ENCODE results near the gene ISYNA1. TPM values are rescaled to one million over a fixed set of nuclear protein-coding genes. Genes with fewer than 3 reads are reported as not detected.
A peak's percentile ranks its signal among the peaks of the same experiment; 100 is the strongest.

ISYNA1 gene
- total RNA-seq, 1 experiment from 2014 or later: 7.4 TPM

- peak; percentile 82 for DNase-seq (ENCODE audit: low read depth)
Observed at GRCh38 chr19:18392417-18392816, 45.5 kb downstream of the ISYNA1 start.

GRCh38 chr19:18391509-18392075 lies 46.3 kb downstream of the ISYNA1 start:
- no peak for DNase-seq (ENCODE audit: low read depth)

- no peak for DNase-seq (ENCODE audit: low read depth)
Observed at GRCh38 chr19:18390065-18390907, 47.6 kb downstream of the ISYNA1 start.

GRCh38 chr19:18389726-18390064 lies 48.2 kb downstream of the ISYNA1 start:
- no peak for DNase-seq (ENCODE audit: low read depth)

GRCh38 chr19:18388960-18389725 lies 48.8 kb downstream of the ISYNA1 start:
- no peak for DNase-seq (ENCODE audit: low read depth)

- peak; percentile 78 for DNase-seq (ENCODE audit: low read depth)
Observed at GRCh38 chr19:18388100-18388959, 49.6 kb downstream of the ISYNA1 start.

GRCh38 chr19:18386543-18387271 lies 51.2 kb downstream of the ISYNA1 start:
- DNase-seq (ENCODE audit: low read depth): no peak

- DNase-seq (ENCODE audit: low read depth): peak; percentile 46
Observed at GRCh38 chr19:18385675-18386542, 52.0 kb downstream of the ISYNA1 start, which contains the start of gene GDF15. Gene GDF15 (plus strand): TSS chr19:18386158. CDS start chr19:18386190, 32 bp downstream.

- DNase-seq (ENCODE audit: low read depth): peak; percentile 52
Observed at GRCh38 chr19:18385359-18385674, 52.6 kb downstream of the ISYNA1 start.

GRCh38 chr19:18384775-18385174 lies 53.2 kb downstream of the ISYNA1 start:
- DNase-seq (ENCODE audit: low read depth): no peak

Other genes starting within 250 kb of the ISYNA1 start
- gene MPV17L2, start 244.9 kb downstream of the ISYNA1 start, total RNA-seq (2014; rRNA removed; shearing (Covaris generic)): 43.3 and 67.4 TPM in 2 replicates
- 0.23 TPM in 1 of 2 replicates, not detected in the other for gene RAB3A, start 234.1 kb downstream of the ISYNA1 start, total RNA-seq (2014; rRNA removed; shearing (Covaris generic))
- 0.17 TPM in 1 of 2 replicates, not detected in the other for gene PDE4C, start 211.7 kb downstream of the ISYNA1 start, total RNA-seq (2014; rRNA removed; shearing (Covaris generic))
- 0.74 and 12.6 TPM in 2 replicates for gene IQCN, start 163.7 kb downstream of the ISYNA1 start, total RNA-seq (2014; rRNA removed; shearing (Covaris generic))
- gene JUND, start 156.5 kb downstream of the ISYNA1 start, total RNA-seq (2014; rRNA removed; shearing (Covaris generic)): 75.0 and 75.6 TPM in 2 replicates
- gene LSM4, start 115.1 kb downstream of the ISYNA1 start, total RNA-seq (2014; rRNA removed; shearing (Covaris generic)): 318 and 351 TPM in 2 replicates
- 4.6 and 16.4 TPM in 2 replicates for gene PGPEP1, start 97.5 kb downstream of the ISYNA1 start, total RNA-seq (2014; rRNA removed; shearing (Covaris generic))
- gene GDF15, start 52.0 kb downstream of the ISYNA1 start, total RNA-seq (2014; rRNA removed; shearing (Covaris generic)): 5.1 and 7.3 TPM in 2 replicates
- not detected in 2 replicates for gene LRRC25, start 40.5 kb downstream of the ISYNA1 start, total RNA-seq (2014; rRNA removed; shearing (Covaris generic))
- 57.4 and 73.6 TPM in 2 replicates for gene SSBP4, start 18.7 kb downstream of the ISYNA1 start, total RNA-seq (2014; rRNA removed; shearing (Covaris generic))
- 12.8 and 14.2 TPM in 2 replicates for gene ELL, start 83.9 kb upstream of the ISYNA1 start, total RNA-seq (2014; rRNA removed; shearing (Covaris generic))
- gene FKBP8, start 105.4 kb upstream of the ISYNA1 start, total RNA-seq (2014; rRNA removed; shearing (Covaris generic)): 169 and 180 TPM in 2 replicates
- 74.4 and 88.4 TPM in 2 replicates for gene KXD1, start 119.7 kb upstream of the ISYNA1 start, total RNA-seq (2014; rRNA removed; shearing (Covaris generic))
- 1,164 and 1,229 TPM in 2 replicates for gene UBA52, start 133.7 kb upstream of the ISYNA1 start, total RNA-seq (2014; rRNA removed; shearing (Covaris generic))
- gene REX1BD, start 150.7 kb upstream of the ISYNA1 start, total RNA-seq (2014; rRNA removed; shearing (Covaris generic)): 140 and 173 TPM in 2 replicates
- gene CRLF1, start 168.7 kb upstream of the ISYNA1 start, total RNA-seq (2014; rRNA removed; shearing (Covaris generic)): 0.40 TPM in 1 of 2 replicates, not detected in the other
- gene TMEM59L, start 174.7 kb upstream of the ISYNA1 start, total RNA-seq (2014; rRNA removed; shearing (Covaris generic)): 0.17 TPM in 1 of 2 replicates, not detected in the other
- 4.7 and 7.0 TPM in 2 replicates for gene KLHL26, start 198.9 kb upstream of the ISYNA1 start, total RNA-seq (2014; rRNA removed; shearing (Covaris generic))
- 0.40 and 1.4 TPM in 2 replicates for gene CRTC1, start 245.5 kb upstream of the ISYNA1 start, total RNA-seq (2014; rRNA removed; shearing (Covaris generic))